ENCODE measurements around the gene PANK4.

- TF ChIP-seq EZH2 (IDR thresholded peaks at IDR 0.05) (no peak), POLR2AphosphoS5 (IDR thresholded peaks at IDR 0.05; ENCODE audit: borderline replicate concordance, low read depth, low read length) (peak; percentile 70), FOXP2 (optimal IDR thresholded peaks at IDR 0.05; ENCODE audit: control extremely low read depth, extremely low read length, insufficient read depth) (no peak)
These were observed 19.5 kb upstream of the PANK4 start for GRCh38 chr1:2545754-2546514.
